K562 (cell line): ENCODE measurements around the gene ELF2. TPM values are rescaled to one million over a fixed set of nuclear protein-coding genes. Genes with fewer than 3 reads are reported as not detected.

Experiments
- CTBP1 ChIP-seq: fragments of 450-650 bp; IDR thresholded peaks from 2 replicates; pipeline ENCODE4 v1.6.1; 2016; ENCODE audit warnings: borderline replicate concordance
- GABPA ChIP-seq: fragments of 200-800 bp; sonication (Bioruptor generic); conservative IDR thresholded peaks from 2 replicates; pipeline ENCODE4 v1.6.1; 2016; ENCODE audit warnings: low read depth, missing genetic modification characterization, missing compliant biosample characterization
- HCFC1 ChIP-seq: IDR thresholded peaks from 2 replicates; pipeline ENCODE4 v1.6.1; 2012; ENCODE audit warnings: low read depth, low read length, improper control_type of control experiment
- HNRNPK ChIP-seq: fragments of 200-400 bp; formaldehyde crosslinking; IDR thresholded peaks from one replicate; pipeline ENCODE4 v1.6.1; 2018; ENCODE audit warnings: mild to moderate bottlenecking, low read depth, low read length; ENCODE audit not compliant: poor library complexity, severe bottlenecking
- HSF4 ChIP-seq: fragments of 250-450 bp; sonication (Bioruptor Pico); IDR thresholded peaks from 2 replicates; pipeline ENCODE4 v2.1.2; 2022; ENCODE audit warnings: mild to moderate bottlenecking, moderate library complexity, borderline replicate concordance
- NEUROD1 ChIP-seq: fragments of 150-350 bp; IDR thresholded peaks from 2 replicates; pipeline ENCODE4 v1.6.1; 2014; ENCODE audit warnings: borderline replicate concordance, low read length, low read depth; ENCODE audit not compliant: partially characterized antibody
- NRF1 ChIP-seq, 2 experiments: fragments of 450-650 bp; IDR thresholded peaks in 1 of 2; conservative IDR thresholded peaks in 1 of 2; 2 replicates each; pipeline ENCODE4 v1.6.1; 2014; ENCODE audit warnings: mild to moderate bottlenecking in 2 of 2
- OTX1 ChIP-seq: fragments of 450-650 bp; formaldehyde crosslinking; IDR thresholded peaks from 2 replicates; pipeline ENCODE4 v1.4.0; 2022; ENCODE audit warnings: mild to moderate bottlenecking
- SIN3B ChIP-seq: fragments of 450-650 bp; IDR thresholded peaks from 2 replicates; pipeline ENCODE4 v1.6.1; 2017; ENCODE audit warnings: low read depth, mild to moderate bottlenecking, moderate library complexity
- SMAD4 ChIP-seq: fragments of 250-450 bp; sonication (Bioruptor Pico); conservative IDR thresholded peaks from 2 replicates; pipeline ENCODE4 v1.8.0; 2021; ENCODE audit warnings: inconsistent platforms, mild to moderate bottlenecking, moderate library complexity
- SMARCC2 ChIP-seq: fragments of 450-650 bp; IDR thresholded peaks from 2 replicates; pipeline ENCODE4 v1.6.1; 2017; ENCODE audit warnings: antibody characterized with exemption, moderate library complexity, mild to moderate bottlenecking, low read depth
- ZBTB1 ChIP-seq: sonication (generic); formaldehyde crosslinking; IDR thresholded peaks from 2 replicates; pipeline ENCODE4 v1.8.1; 2023; ENCODE audit warnings: missing genetic modification reagents, low read depth, mild to moderate bottlenecking, borderline replicate concordance
- ZEB2 ChIP-seq: fragments of 450-650 bp; IDR thresholded peaks from 2 replicates; pipeline ENCODE4 v1.6.1; 2016
- ZNF253 ChIP-seq: fragments of 250-450 bp; sonication (Bioruptor Pico); conservative IDR thresholded peaks from 2 replicates; pipeline ENCODE4 v1.6.1; 2021; ENCODE audit warnings: mild to moderate bottlenecking
- ZNF436 ChIP-seq: fragments of 250-450, 450-650 bp; sonication (Bioruptor Pico); formaldehyde crosslinking; IDR thresholded peaks from 2 replicates; pipeline ENCODE4 v1.7.0; 2020; ENCODE audit warnings: mild to moderate bottlenecking
- polyA plus RNA-seq, 8 experiments: library from polyadenylated mRNA; depleted of rRNA in 4 of 8; stranded (reverse) in 5 of 8; unstranded in 3 of 8; fragments of >200 nt; fragmentation: Nextera tagmentation in 2 of 8; fragmentation: Illumina TruSeq in 1 of 8; extraction: Ambion mirVana in 2 of 8; extraction: Trizol in 1 of 8; gene quantifications; 2 replicates each; pipeline versions ENCODE4 v1.2.1 to v1.2.3, GENCODE V29; 2011 to 2014; ENCODE audit warnings: inconsistent platforms in 1 of 8, missing spikeins in 1 of 8
- total RNA-seq, 7 experiments: library from RNA; depleted of rRNA in 6 of 7; stranded (reverse); fragments of >200 nt in 6 of 7; fragmentation: Illumina TruSeq in 2 of 7; extraction: Trizol in 2 of 7; gene quantifications; 2 replicates each; pipeline versions ENCODE4 v1.2.1 to v1.2.3, GENCODE V29; 2011 to 2021; ENCODE audit warnings: low replicate concordance in 1 of 7
- TF ChIP-seq, protein P1 (sequence below): fragments of 250-450 bp; sonication (Bioruptor Pico); IDR thresholded peaks from 2 replicates; pipeline ENCODE4 v1.8.0; 2021; ENCODE audit warnings: borderline replicate concordance, mild to moderate bottlenecking, moderate library complexity; ENCODE audit not compliant: poor library complexity, severe bottlenecking
- TF ChIP-seq, protein P2 (sequence below): fragments of 450-650 bp; IDR thresholded peaks from 2 replicates; pipeline ENCODE4 v1.6.1; 2017; ENCODE audit warnings: mild to moderate bottlenecking, moderate library complexity
- TF ChIP-seq, protein P3 (sequence below): sonication (generic); formaldehyde crosslinking; IDR thresholded peaks from 2 replicates; pipeline ENCODE4 v1.9.0; 2022; ENCODE audit warnings: mild to moderate bottlenecking, missing genetic modification reagents
- TF ChIP-seq, protein P4 (sequence below): fragments of 200-800 bp; sonication (Bioruptor generic); IDR thresholded peaks from 2 replicates; pipeline ENCODE4 v1.6.1; 2017; ENCODE audit warnings: missing genetic modification characterization, missing compliant biosample characterization
- TF ChIP-seq, protein P5 (sequence below), 2 experiments: fragments of 450-650 bp; conservative IDR thresholded peaks; 2 replicates each; pipeline ENCODE4 v1.6.1; 2017; ENCODE audit warnings: mild to moderate bottlenecking in 2 of 2, moderate library complexity in 2 of 2
- TF ChIP-seq, protein P6 (sequence below), 2 experiments: IDR thresholded peaks; 2 replicates each; pipeline ENCODE4 v1.6.1; 2011; ENCODE audit warnings: borderline replicate concordance in 1 of 2, control low read depth in 1 of 2, low read depth in 1 of 2, low read length in 1 of 2, mild to moderate bottlenecking in 1 of 2, mixed read lengths in 1 of 2, moderate library complexity in 1 of 2; ENCODE audit not compliant: insufficient read depth in 1 of 2, insufficient read length in 1 of 2, poor library complexity in 1 of 2, severe bottlenecking in 1 of 2; ENCODE audit errors: extremely low read depth in 1 of 2

Gene ELF2
- total and polyA plus RNA-seq, 9 of the 15 experiments (the other 6 are each of a cell fraction or from before 2014, with no cell fraction given): 9.4 to 58.7 (median 41.6) TPM

DNA sequence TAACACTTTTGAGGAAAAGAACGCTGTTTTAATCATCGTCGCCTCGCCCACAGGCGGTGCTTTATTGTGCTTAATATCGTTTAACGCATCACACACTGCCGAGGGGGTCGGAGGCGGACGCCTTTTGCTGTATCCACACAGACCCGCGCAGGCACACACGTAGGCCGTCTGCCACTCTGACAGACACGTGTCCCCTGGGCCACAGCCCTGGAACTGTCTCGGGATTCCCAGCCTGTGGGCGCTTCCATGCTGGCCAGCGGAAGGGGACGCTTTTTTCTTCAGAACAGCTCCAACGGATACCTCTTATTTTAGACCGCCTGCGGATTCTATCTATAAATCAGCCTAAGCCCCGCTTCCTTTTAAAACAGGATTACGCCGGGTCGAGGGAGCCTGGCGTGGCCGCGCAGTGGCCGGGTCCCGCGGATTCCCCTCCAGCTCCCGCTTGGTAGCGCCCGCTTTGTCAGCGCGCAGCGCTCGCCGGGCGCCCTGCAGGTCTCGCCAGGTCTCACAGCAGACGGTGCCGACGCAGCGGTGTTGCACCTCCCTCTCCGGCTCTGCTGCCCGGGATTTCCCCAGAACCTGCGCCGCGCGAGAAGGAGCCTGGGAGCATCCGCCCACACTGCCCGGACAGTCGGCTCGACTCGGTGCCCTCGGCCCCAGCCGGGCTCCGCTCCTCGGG, 161.6 kb downstream of the ELF2 start, which contains the start of gene NOCT (continued):
- TF ChIP-seq, protein P1, sequence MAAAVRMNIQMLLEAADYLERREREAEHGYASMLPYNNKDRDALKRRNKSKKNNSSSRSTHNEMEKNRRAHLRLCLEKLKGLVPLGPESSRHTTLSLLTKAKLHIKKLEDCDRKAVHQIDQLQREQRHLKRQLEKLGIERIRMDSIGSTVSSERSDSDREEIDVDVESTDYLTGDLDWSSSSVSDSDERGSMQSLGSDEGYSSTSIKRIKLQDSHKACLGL (CRISPR knock-in tag): peak; percentile 89
- no peak for TF ChIP-seq HNRNPK
- TF ChIP-seq NRF1 (conservative IDR thresholded peaks at IDR 0.05 in 1 of 2, IDR thresholded peaks at IDR 0.05 in 1 of 2): peak; percentile 76 to 82
- peak; percentile 87 for TF ChIP-seq SMAD4 (CRISPR knock-in tag)
- TF ChIP-seq, protein P2, sequence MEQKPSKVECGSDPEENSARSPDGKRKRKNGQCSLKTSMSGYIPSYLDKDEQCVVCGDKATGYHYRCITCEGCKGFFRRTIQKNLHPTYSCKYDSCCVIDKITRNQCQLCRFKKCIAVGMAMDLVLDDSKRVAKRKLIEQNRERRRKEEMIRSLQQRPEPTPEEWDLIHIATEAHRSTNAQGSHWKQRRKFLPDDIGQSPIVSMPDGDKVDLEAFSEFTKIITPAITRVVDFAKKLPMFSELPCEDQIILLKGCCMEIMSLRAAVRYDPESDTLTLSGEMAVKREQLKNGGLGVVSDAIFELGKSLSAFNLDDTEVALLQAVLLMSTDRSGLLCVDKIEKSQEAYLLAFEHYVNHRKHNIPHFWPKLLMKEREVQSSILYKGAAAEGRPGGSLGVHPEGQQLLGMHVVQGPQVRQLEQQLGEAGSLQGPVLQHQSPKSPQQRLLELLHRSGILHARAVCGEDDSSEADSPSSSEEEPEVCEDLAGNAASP: no peak
- peak; percentile 63; the same call in 1 of the 2 replicates for TF ChIP-seq ZBTB1
- TF ChIP-seq SMARCC2: no peak
- no peak for TF ChIP-seq HCFC1
- no peak for TF ChIP-seq OTX1 (CRISPR knock-in tag)
- TF ChIP-seq, protein P3, sequence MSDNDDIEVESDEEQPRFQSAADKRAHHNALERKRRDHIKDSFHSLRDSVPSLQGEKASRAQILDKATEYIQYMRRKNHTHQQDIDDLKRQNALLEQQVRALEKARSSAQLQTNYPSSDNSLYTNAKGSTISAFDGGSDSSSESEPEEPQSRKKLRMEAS (CRISPR knock-in tag): peak; percentile 93
- no peak for TF ChIP-seq SIN3B
- TF ChIP-seq HSF4 (CRISPR knock-in tag): no peak
- TF ChIP-seq, protein P4, sequence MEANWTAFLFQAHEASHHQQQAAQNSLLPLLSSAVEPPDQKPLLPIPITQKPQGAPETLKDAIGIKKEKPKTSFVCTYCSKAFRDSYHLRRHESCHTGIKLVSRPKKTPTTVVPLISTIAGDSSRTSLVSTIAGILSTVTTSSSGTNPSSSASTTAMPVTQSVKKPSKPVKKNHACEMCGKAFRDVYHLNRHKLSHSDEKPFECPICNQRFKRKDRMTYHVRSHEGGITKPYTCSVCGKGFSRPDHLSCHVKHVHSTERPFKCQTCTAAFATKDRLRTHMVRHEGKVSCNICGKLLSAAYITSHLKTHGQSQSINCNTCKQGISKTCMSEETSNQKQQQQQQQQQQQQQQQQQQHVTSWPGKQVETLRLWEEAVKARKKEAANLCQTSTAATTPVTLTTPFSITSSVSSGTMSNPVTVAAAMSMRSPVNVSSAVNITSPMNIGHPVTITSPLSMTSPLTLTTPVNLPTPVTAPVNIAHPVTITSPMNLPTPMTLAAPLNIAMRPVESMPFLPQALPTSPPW (CRISPR knock-in tag): no peak
- peak; percentile 29; the same call in 1 of the 2 replicates for TF ChIP-seq GABPA (tag)
- TF ChIP-seq, protein P5, sequence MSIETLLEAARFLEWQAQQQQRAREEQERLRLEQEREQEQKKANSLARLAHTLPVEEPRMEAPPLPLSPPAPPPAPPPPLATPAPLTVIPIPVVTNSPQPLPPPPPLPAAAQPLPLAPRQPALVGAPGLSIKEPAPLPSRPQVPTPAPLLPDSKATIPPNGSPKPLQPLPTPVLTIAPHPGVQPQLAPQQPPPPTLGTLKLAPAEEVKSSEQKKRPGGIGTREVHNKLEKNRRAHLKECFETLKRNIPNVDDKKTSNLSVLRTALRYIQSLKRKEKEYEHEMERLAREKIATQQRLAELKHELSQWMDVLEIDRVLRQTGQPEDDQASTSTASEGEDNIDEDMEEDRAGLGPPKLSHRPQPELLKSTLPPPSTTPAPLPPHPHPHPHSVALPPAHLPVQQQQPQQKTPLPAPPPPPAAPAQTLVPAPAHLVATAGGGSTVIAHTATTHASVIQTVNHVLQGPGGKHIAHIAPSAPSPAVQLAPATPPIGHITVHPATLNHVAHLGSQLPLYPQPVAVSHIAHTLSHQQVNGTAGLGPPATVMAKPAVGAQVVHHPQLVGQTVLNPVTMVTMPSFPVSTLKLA (conservative IDR thresholded peaks at IDR 0.05): peak; percentile 98 to 99
- peak; percentile 22; the same call in 1 of the 2 replicates for TF ChIP-seq ZEB2
- TF ChIP-seq, protein P6, sequence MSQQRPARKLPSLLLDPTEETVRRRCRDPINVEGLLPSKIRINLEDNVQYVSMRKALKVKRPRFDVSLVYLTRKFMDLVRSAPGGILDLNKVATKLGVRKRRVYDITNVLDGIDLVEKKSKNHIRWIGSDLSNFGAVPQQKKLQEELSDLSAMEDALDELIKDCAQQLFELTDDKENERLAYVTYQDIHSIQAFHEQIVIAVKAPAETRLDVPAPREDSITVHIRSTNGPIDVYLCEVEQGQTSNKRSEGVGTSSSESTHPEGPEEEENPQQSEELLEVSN (IDR thresholded peaks at IDR 0.05; ENCODE audit: borderline replicate concordance in 1 of 2, extremely low read depth in 1 of 2, insufficient read depth in 1 of 2, insufficient read length in 1 of 2, low read depth in 1 of 2, low read length in 1 of 2, poor library complexity in 1 of 2, severe bottlenecking in 1 of 2): peak; percentile 76 to 77
- TF ChIP-seq NEUROD1: peak; percentile 78
- peak; percentile 63 for TF ChIP-seq CTBP1
- no peak for TF ChIP-seq ZNF436 (CRISPR knock-in tag)
- TF ChIP-seq ZNF253: no peak
